ENCODE data around the gene OLIG1.

Gene OLIG1

DNA sequence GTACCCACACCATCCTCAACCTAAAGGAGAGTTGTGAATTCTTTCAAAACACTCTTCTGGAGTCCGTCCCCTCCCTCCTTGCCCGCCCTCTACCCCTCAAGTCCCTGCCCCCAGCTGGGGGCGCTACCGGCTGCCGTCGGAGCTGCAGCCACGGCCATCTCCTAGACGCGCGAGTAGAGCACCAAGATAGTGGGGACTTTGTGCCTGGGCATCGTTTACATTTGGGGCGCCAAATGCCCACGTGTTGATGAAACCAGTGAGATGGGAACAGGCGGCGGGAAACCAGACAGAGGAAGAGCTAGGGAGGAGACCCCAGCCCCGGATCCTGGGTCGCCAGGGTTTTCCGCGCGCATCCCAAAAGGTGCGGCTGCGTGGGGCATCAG, 44.8 kb upstream of the OLIG1 start:
- no peak overlapping the region for H3K9ac ChIP-seq (ENCODE audit: low read length)

DNA sequence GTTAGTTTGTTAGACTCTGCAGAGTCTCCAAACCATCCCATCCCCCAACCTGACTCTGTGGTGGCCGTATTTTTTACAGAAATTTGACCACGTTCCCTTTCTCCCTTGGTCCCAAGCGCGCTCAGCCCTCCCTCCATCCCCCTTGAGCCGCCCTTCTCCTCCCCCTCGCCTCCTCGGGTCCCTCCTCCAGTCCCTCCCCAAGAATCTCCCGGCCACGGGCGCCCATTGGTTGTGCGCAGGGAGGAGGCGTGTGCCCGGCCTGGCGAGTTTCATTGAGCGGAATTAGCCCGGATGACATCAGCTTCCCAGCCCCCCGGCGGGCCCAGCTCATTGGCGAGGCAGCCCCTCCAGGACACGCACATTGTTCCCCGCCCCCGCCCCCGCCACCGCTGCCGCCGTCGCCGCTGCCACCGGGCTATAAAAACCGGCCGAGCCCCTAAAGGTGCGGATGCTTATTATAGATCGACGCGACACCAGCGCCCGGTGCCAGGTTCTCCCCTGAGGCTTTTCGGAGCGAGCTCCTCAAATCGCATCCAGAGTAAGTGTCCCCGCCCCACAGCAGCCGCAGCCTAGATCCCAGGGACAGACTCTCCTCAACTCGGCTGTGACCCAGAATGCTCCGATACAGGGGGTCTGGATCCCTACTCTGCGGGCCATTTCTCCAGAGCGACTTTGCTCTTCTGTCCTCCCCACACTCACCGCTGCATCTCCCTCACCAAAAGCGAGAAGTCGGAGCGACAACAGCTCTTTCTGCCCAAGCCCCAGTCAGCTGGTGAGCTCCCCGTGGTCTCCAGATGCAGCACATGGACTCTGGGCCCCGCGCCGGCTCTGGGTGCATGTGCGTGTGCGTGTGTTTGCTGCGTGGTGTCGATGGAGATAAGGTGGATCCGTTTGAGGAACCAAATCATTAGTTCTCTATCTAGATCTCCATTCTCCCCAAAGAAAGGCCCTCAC, 44.2 kb upstream of the OLIG1 start, which contains the start of gene OLIG2:
Gene OLIG2 (plus strand): TSS at position 447 of the 954 bp plus-strand sequence. CDS start 928 bp downstream, outside the sequence.
- Histone ChIP-seq H3K4me2 (ENCODE audit: low read length) (no peak within 1 kb of the TSS), H3K4me1 (ENCODE audit: low read length) (no peaks in the 10 kb centered on the region), H3K9me3 (ENCODE audit: insufficient read depth, low read length) (no peaks in the 10 kb centered on the region), H3K27me3 (ENCODE audit: low read depth, low read length) (no peaks in the 10 kb centered on the region), H3K27ac (ENCODE audit: low read length) (no peak within 1 kb of the TSS), H3K36me3 (replicated peaks; ENCODE audit: low read depth, low read length) (no peaks in the 10 kb centered on the region), H3K79me2 (ENCODE audit: low read length) (no peaks in the 10 kb centered on the region), H3K4me3 (ENCODE audit: low read length) (no peak within 1 kb of the TSS), H2AFZ (ENCODE audit: low read depth, low read length) (no peak within 1 kb of the TSS), H3K9ac (ENCODE audit: low read length) (no peak within 1 kb of the TSS), H4K20me1 (ENCODE audit: insufficient read depth, low read length) (no peaks in the 10 kb centered on the region)
- TF ChIP-seq, protein P1, sequence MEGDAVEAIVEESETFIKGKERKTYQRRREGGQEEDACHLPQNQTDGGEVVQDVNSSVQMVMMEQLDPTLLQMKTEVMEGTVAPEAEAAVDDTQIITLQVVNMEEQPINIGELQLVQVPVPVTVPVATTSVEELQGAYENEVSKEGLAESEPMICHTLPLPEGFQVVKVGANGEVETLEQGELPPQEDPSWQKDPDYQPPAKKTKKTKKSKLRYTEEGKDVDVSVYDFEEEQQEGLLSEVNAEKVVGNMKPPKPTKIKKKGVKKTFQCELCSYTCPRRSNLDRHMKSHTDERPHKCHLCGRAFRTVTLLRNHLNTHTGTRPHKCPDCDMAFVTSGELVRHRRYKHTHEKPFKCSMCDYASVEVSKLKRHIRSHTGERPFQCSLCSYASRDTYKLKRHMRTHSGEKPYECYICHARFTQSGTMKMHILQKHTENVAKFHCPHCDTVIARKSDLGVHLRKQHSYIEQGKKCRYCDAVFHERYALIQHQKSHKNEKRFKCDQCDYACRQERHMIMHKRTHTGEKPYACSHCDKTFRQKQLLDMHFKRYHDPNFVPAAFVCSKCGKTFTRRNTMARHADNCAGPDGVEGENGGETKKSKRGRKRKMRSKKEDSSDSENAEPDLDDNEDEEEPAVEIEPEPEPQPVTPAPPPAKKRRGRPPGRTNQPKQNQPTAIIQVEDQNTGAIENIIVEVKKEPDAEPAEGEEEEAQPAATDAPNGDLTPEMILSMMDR (IDR thresholded peaks at IDR 0.05; ENCODE audit: low read depth, low read length) = no peak
- TF ChIP-seq EZH2phosphoT487 (IDR thresholded peaks at IDR 0.05; ENCODE audit: low read depth) = no peak

More for the DNA sequence above, 44.8 kb upstream of the OLIG1 start:
- Histone ChIP-seq H3K4me3 (ENCODE audit: low read length) (no peak overlapping the region), H3K9me3 (ENCODE audit: insufficient read depth, low read length) (no peaks in the 10 kb centered on the region), H3K27me3 (ENCODE audit: low read depth, low read length) (no peaks in the 10 kb centered on the region), H3K36me3 (replicated peaks; ENCODE audit: low read depth, low read length) (no peaks in the 10 kb centered on the region), H3K4me2 (ENCODE audit: low read length) (no peak overlapping the region), H4K20me1 (ENCODE audit: insufficient read depth, low read length) (no peaks in the 10 kb centered on the region), H2AFZ (ENCODE audit: low read depth, low read length) (no peak overlapping the region), H3K4me1 (ENCODE audit: low read length) (no peaks in the 10 kb centered on the region), H3K79me2 (ENCODE audit: low read length) (no peaks in the 10 kb centered on the region), H3K27ac (ENCODE audit: low read length) (no peak overlapping the region)
- TF ChIP-seq, protein P1 (IDR thresholded peaks at IDR 0.05; ENCODE audit: low read depth, low read length) = no peak
- TF ChIP-seq EZH2phosphoT487 (IDR thresholded peaks at IDR 0.05; ENCODE audit: low read depth) = no peak

DNA sequence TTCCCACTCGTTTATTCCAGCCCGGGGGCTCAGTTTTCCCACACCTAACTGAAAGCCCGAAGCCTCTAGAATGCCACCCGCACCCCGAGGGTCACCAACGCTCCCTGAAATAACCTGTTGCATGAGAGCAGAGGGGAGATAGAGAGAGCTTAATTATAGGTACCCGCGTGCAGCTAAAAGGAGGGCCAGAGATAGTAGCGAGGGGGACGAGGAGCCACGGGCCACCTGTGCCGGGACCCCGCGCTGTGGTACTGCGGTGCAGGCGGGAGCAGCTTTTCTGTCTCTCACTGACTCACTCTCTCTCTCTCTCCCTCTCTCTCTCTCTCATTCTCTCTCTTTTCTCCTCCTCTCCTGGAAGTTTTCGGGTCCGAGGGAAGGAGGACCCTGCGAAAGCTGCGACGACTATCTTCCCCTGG, 43.5 kb upstream of the OLIG1 start:
- no peaks in the 10 kb centered on the region for H3K79me2 ChIP-seq (ENCODE audit: low read length)
- no peak overlapping the region for H3K9ac ChIP-seq (ENCODE audit: low read length)
- no peaks in the 10 kb centered on the region for H3K27me3 ChIP-seq (ENCODE audit: low read depth, low read length)
- no peak for TF ChIP-seq EZH2phosphoT487 (IDR thresholded peaks at IDR 0.05; ENCODE audit: low read depth)
- TF ChIP-seq, protein P1 (IDR thresholded peaks at IDR 0.05; ENCODE audit: low read depth, low read length) = no peak
- H3K27ac ChIP-seq (ENCODE audit: low read length) = no peak overlapping the region
- no peak overlapping the region for H2AFZ ChIP-seq (ENCODE audit: low read depth, low read length)
- H3K36me3 ChIP-seq (replicated peaks; ENCODE audit: low read depth, low read length) = no peaks in the 10 kb centered on the region
- no peaks in the 10 kb centered on the region for H3K4me1 ChIP-seq (ENCODE audit: low read length)
- no peaks in the 10 kb centered on the region for H3K9me3 ChIP-seq (ENCODE audit: insufficient read depth, low read length)
- no peak overlapping the region for H3K4me2 ChIP-seq (ENCODE audit: low read length)
- no peaks in the 10 kb centered on the region for H4K20me1 ChIP-seq (ENCODE audit: insufficient read depth, low read length)
- H3K4me3 ChIP-seq (ENCODE audit: low read length) = no peak overlapping the region

DNA sequence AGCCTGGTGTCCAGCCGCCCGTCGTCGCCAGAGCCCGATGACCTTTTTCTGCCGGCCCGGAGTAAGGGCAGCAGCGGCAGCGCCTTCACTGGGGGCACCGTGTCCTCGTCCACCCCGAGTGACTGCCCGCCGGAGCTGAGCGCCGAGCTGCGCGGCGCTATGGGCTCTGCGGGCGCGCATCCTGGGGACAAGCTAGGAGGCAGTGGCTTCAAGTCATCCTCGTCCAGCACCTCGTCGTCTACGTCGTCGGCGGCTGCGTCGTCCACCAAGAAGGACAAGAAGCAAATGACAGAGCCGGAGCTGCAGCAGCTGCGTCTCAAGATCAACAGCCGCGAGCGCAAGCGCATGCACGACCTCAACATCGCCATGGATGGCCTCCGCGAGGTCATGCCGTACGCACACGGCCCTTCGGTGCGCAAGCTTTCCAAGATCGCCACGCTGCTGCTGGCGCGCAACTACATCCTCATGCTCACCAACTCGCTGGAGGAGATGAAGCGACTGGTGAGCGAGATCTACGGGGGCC, 43.0 kb upstream of the OLIG1 start:
- H3K4me3 ChIP-seq (ENCODE audit: low read length) = no peak overlapping the region
- TF ChIP-seq, protein P1 (IDR thresholded peaks at IDR 0.05; ENCODE audit: low read depth, low read length) = no peak
- no peak for TF ChIP-seq EZH2phosphoT487 (IDR thresholded peaks at IDR 0.05; ENCODE audit: low read depth)
- H3K9ac ChIP-seq (ENCODE audit: low read length) = no peak overlapping the region
- H3K79me2 ChIP-seq (ENCODE audit: low read length) = no peaks in the 10 kb centered on the region
- H3K27me3 ChIP-seq (ENCODE audit: low read depth, low read length) = no peaks in the 10 kb centered on the region
- H3K9me3 ChIP-seq (ENCODE audit: insufficient read depth, low read length) = no peaks in the 10 kb centered on the region
- H3K27ac ChIP-seq (ENCODE audit: low read length) = no peak overlapping the region
- no peak overlapping the region for H2AFZ ChIP-seq (ENCODE audit: low read depth, low read length)
- H4K20me1 ChIP-seq (ENCODE audit: insufficient read depth, low read length) = no peaks in the 10 kb centered on the region
- H3K36me3 ChIP-seq (replicated peaks; ENCODE audit: low read depth, low read length) = no peaks in the 10 kb centered on the region
- H3K4me2 ChIP-seq (ENCODE audit: low read length) = no peak overlapping the region
- no peaks in the 10 kb centered on the region for H3K4me1 ChIP-seq (ENCODE audit: low read length)
